CD4-positive, alpha-beta T cell treated with Interleukin-15 for 1 hour (primary cell): Measurements from ENCODE around the gene HOPX.
"Not testable (repeated sequence)": the region's sequence is repeated elsewhere in the genome, so short reads cannot be mapped to it uniquely, and the experiment has no call there.

Experiments used
- DNase-seq: peaks from one replicate; pipeline ENCODE4 v3.0.0-alpha.2; 2020

HOPX gene

GRCh38 chr4:56653461-56654237 lies 27.4 kb downstream of the HOPX start:
- DNase-seq: no peak

GRCh38 chr4:56652196-56652595 lies 28.9 kb downstream of the HOPX start:
- DNase-seq: no peak

DNA sequence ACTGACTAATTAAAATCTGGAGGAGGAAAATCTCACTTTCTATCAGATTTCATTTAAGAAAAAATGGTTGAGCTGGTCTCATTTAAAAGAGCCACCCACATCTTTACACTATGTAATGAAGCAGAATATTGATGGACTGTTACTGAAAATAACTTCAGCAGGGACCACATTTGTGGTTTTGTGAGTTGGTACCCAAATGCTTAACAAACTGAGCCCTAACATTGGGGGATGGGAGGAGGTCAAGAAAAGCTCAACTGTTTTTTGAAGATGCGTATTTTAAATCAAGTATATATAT lies 30.1 kb downstream of the HOPX start:
- no peak for DNase-seq

DNA sequence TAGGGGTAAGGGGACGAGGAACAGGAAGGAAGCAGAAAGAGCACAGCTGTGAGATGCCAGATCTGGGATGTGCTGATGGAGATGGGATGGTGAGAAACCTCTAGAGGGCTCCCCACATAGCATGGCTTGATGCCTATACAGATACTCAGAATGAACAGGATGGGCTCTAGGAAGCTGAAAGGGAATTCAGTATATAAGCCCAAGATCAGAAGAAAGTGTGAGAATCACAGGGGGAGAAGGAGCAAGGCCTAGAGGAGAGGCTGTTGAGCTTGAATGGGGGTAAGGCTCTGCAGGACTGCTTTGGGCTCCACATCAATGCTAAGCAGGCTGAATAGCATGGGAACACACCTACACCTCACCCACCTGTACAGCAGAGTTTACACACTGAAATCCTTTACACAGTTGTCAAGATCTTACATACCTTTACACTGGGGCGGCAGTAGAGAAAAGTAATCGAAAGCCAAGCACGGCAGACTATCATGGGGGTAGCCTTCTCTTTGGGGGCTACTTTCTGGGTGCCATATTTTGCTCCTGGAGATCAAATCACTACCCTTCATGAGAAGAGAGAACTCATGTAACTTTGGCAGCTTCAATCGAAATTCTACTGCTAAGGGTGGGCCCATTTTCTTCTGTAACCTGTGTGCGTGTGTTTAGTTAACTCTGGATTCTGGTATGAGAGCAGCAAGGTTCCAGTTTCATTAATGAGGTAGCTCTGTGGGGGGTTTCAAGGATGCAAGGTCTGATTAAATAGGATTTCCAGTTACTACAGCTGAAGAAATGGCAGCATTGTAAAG lies 30.6 kb downstream of the HOPX start:
- DNase-seq: no peak

DNA sequence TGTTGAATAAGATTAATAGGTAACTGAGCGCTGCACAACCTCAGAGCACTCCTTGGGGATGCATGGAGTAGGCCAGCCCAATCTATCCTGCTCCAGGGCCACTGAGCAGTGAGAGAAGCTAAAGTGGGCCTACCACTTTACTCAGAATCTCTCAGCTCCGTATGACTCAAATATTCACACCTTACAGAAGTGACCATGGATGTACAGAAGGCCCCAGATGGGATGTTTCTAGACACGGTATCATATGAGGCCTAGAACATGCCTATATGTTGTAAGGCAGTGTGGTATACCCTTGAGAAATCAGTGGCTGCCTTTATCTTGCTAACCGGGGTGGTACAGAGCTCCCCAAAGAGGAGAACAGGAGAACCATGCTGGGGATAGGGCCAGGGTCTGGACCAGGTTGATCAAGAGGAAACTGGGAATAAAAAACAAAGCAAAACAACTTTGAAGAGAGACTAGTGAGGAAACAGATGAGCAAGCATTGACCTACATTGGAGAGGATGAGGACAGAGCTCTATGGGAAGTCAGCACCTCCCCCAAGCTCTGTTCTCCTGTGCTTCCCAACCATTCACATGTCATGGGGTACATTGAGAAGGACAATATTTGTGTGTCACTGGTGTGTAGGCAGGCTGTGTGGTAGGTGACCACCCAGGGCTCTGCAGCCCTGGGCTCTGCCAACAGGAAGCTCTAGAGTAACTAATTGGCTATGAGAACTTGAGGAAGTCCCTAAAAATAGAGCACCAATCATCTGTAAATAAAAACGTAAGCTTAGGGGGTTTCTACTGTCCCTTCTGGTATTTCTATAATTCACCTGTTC lies 31.4 kb downstream of the HOPX start:
- DNase-seq: no peak

- no peak for DNase-seq
Measured at GRCh38 chr4:56648824-56649151, 32.3 kb downstream of the HOPX start.

DNA sequence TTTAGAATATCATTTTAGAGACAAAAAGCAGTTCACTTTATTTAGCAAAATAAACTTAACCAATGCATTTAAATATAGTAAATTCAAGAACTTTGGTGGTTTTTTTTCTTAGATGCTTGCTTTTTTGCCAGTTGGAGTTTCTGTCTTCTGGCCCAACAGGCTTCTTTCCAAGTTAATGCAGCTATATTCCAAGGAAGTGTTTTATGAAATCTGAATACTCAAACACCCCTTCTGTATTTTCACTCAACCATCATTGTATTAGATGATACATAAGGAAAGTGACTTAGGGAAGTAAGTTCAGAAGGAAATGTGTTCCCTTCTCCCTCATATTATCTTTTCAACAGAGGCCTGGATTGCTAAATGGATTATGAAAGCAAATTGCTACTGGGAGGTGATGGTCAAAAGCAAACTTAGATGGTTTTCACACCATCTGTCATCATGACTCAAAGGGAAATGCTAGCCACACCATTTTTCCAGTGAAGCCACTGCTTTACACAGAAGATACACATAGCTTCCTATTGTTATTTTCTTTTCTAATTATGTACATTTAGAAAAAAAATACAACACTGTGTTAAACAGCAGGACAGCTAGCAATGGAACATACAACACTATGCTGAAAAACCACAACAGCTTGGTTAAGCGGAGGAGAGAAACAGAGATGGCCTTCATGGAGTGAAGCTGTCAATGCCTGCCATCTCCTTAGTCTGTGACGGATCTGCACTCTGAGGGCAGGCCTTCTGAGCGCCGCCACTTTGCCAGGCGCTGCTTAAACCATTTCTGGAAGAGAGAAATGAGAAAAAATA lies 32.9 kb downstream of the HOPX start:
- DNase-seq: no peak

DNA sequence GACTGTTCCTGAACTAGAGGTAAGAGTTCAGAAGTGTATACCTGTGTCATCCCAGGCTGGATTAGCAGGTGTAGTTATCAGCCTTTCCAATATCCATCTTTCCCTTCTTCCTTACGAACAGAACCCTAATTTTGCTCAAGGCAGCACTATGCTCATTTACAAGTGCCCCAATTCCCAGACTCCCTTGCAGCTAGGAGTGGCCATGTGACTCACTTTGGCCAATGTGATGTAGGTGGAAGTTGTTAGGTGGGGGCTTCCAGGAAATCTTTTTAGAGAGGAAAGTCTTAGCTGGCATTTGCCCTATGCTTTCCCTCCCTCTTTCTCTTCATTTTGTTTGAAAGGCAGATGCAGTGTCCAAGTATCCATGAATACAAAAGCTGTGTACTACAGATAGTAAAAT lies 34.8 kb downstream of the HOPX start:
- no peak for DNase-seq

DNA sequence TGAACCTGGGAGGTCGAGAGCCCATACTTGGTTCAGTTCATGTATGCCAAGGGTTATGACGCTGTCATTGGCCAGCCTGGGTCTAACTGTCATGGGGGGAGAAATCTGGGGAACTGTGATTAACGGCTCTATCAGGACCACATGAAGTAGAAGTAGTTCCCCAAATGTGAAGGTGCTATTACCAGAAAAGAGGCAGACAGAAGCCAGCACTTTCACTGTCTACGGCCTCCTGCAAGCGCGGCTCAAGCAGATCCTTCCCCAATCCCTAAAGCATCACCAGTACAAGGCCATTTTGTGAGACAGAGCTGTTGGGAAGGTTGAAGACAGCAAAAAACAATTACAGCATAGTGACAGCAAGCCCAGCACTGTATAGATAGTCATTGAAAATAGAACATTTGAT lies 37.5 kb downstream of the HOPX start:
- no peak for DNase-seq

GRCh38 chr4:56641494-56642051 lies 39.5 kb downstream of the HOPX start:
- no peak for DNase-seq

DNA sequence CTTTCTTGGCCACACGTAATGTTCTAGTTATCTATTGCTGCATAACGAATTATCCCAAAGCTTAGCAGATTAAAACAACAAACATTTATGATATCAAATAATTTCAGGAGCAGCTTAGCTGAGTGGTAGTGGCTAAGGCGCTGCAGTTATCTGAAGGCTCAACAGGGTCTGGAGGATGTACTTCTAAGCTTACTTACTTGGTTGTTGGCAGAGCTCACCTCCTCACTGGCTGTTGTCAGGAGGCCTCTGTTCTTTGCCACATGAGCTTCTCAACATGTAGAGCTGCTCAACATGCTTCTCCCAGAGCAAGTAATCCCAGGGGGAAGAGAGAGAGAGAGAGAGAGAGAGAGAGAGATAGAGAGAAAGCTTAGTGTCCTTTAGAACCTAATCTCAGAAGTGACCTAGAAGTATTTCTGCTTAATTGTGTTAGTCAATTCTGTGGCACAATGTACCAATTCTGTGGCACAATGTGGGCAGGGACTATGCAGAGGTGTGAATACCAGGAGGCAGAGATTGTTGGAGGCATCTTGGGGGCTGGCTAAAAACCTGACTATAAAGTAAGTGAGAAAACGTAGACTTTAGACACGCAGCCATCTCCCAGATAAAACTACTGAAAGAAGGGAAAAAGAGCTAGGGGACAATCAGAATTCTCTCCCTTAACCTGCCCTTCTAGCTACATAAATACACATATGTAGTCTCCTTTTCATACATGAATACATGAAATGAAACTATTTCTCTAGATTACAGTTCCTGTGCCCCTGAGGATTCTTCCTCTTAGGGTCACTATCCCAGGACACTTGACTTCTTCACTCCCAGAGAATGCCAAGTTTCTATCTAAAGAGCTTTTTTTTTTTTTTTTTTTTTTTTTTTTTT lies 40.2 kb downstream of the HOPX start:
- DNase-seq: no peak

DNA sequence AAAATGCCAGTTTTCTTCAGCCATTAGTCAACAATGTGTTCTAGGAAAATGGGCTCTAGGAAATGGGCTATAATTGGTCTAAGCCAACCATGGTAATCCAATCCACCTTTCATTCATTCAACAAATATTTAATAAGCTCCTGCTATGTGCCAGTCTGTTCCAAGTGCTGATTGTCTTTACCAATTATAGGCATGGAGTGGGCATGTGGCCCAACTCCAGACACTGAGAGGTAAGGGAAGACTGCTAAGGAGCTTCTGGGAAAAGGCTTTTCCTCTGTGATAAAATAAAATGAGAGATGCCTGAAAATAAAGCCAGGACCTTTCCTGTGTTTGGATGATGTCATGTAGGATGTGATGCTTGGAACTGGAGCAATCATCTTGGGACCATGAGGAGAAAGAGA lies 43.3 kb downstream of the HOPX start:
- no peak for DNase-seq

DNA sequence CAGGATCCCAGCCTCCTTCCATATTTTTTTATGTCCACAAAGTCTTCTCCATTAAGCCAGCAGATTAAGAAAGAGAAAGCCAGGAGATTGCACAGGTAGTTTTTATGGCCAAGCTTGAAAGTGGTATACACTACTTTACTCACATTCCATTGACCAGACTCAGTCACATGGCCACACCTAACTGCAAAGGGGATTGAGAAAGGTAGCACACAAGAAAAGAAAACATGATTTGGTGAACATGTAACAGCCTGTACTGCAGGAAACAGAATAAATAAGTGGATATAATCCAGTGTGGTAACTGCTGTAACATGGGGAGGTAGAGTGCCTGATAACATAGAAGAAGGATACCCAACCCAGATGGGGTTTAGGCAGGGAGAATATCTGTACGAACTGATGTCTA lies 43.9 kb downstream of the HOPX start:
- no peak for DNase-seq

DNA sequence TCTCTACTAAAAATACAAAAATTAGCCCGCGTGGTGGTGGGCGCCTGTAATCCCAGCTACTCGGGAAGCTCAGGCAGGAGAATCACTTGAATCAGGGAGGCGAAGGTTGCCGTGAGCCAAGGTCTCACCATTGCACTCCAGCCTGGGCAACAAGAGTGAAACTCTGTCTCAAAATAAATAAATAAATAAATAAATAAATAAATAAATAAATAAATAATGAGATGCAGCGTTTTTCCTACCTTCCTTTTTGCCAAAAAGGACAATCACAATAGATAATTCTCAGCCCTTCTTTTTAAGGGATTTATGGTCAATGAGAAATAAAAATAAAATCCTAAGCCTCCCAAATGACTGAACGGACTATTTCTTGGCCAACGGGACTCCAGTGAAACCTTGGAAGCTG lies 46.1 kb downstream of the HOPX start:
- not testable (repeated sequence) for DNase-seq

- no peak for DNase-seq
Measured at GRCh38 chr4:56633486-56633885, 47.6 kb downstream of the HOPX start.

GRCh38 chr4:56630876-56631666 lies 50.0 kb downstream of the HOPX start:
- DNase-seq: no peak

GRCh38 chr4:56628592-56628991 lies 52.5 kb downstream of the HOPX start:
- no peak for DNase-seq

GRCh38 chr4:56627985-56628384 lies 53.1 kb downstream of the HOPX start:
- no peak for DNase-seq

GRCh38 chr4:56627375-56627774 lies 53.7 kb downstream of the HOPX start:
- DNase-seq: no peak

DNA sequence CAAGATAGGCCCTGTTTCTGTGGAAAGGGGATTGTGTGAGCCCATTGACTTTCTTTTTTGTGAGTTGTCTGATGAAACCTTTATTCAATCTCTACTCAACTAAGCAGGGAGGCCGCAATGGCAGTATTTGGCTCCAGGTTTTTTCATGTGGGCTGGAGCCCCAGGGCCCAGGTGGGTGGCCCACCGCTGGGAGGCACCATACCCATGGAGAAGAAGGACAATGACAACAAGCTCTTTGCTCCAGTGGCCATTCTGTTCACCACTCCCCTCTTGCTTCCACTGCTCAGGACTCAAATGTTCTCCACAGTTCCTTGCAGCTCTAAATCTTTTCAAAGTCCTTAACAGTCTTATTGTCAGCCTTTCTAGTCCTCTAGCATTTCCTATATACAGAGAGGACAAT lies 54.1 kb downstream of the HOPX start:
- no peak for DNase-seq

DNA sequence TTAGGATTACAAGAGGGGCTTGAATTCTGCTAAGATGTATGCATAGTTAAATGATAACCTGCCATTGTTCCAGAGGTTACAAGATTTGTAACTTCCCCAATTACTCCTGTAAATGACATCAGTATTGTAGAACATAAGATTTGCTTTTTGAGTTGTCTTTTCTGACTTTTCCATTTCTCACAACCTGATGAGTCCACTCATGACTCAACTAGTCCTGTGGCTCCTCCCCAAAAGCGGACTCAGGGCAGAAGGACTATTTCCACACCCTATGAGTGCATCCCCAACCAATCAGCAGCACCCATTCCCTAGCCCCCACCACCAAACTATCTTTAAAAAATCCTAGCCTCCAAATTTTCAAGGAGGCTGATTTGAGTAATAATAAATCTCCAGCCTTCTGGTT lies 54.7 kb downstream of the HOPX start:
- no peak for DNase-seq
